ENCODE data around the gene PCGF1. TPM values are rescaled to one million over a fixed set of nuclear protein-coding genes. Genes with fewer than 3 reads are reported as not detected.

Gene PCGF1
- total and polyA plus RNA-seq, 2 of the 8 experiments (the other 6 are each of a cell fraction or from before 2014, with no cell fraction given) = 10.0 to 23.7 TPM

GRCh38 chr2:74458938-74459363 is 48.5 kb downstream of the PCGF1 start:
- Histone ChIP-seq H3K9ac (replicated peaks in 1 of 4; ENCODE audit: extremely low read depth in 1 of 4, low read depth in 3 of 4, low read length in 3 of 4) (peak overlapping the region; percentile 81 to 98 (median 92)), H3K27ac (ENCODE audit: low read depth, low read length) (peak overlapping the region; percentile 73; the same call in 1 of the 2 replicates), H2BK12ac (ENCODE audit: low read depth, low read length) (peak overlapping the region; percentile 82; the same call in 1 of the 2 replicates), H2BK20ac (ENCODE audit: low read length) (no peak overlapping the region), H3K18ac (ENCODE audit: extremely low read depth, low read length) (no peak overlapping the region), H3K4me1 (replicated peaks in 1 of 4; ENCODE audit: control insufficient read depth in 3 of 4, insufficient read depth in 4 of 4, low read length in 3 of 4) (peaks cover 0 to 10% (median 2%) of the 10 kb centered on the region in 4 experiments; a peak in 5 of 7 replicates), H3K9me3 (ENCODE audit: insufficient read depth in 2 of 2, low read depth in 1 of 2, low read length in 1 of 2) (no peaks in the 10 kb centered on the region), H2AFZ (ENCODE audit: low read length) (no peak overlapping the region), H3K14ac (ENCODE audit: insufficient read length) (no peak overlapping the region), H3K36me3 (ENCODE audit: control insufficient read depth in 2 of 4, insufficient read depth in 4 of 4, low read length in 3 of 4) (peaks cover 0 to 12% (median 2%) of the 10 kb centered on the region in 4 experiments; a peak in 4 of 8 replicates), H4K5ac (ENCODE audit: insufficient read length, low read depth, low read length) (no peak overlapping the region), H3K4me2 (ENCODE audit: insufficient read depth in 1 of 2, low read depth in 2 of 2, low read length in 2 of 2) (peak overlapping the region; percentile 86 to 91), H3K23ac (ENCODE audit: insufficient read length) (no peak overlapping the region), H4K91ac (replicated peaks; ENCODE audit: insufficient read length, low read length) (peak overlapping the region; percentile 93), H2BK5ac (ENCODE audit: low read depth, low read length) (no peak overlapping the region), H3K4me3 (ENCODE audit: extremely low read depth in 1 of 4, insufficient read depth in 2 of 4, low read depth in 3 of 4, low read length in 4 of 4) (peak overlapping the region; percentile 79 to 99 (median 98)), H2BK120ac (replicated peaks; ENCODE audit: low read depth, low read length) (no peak overlapping the region), H3K56ac (replicated peaks; ENCODE audit: insufficient read length, low read depth, low read length) (no peak overlapping the region), H2BK15ac (ENCODE audit: low read length) (0 out of 2 replicates have a peak overlapping the region, but pooled peaks have one; percentile 5), H3K27me3 (replicated peaks in 1 of 4; ENCODE audit: control insufficient read depth in 3 of 4, extremely low read depth in 1 of 4, insufficient read depth in 3 of 4, low read length in 3 of 4) (no peaks in the 10 kb centered on the region), H3K4ac (replicated peaks; ENCODE audit: insufficient read length, low read depth, low read length) (no peak overlapping the region), H4K20me1 (replicated peaks in 1 of 2; ENCODE audit: control insufficient read depth in 1 of 2, insufficient read depth in 2 of 2, low read length in 2 of 2) (no peaks in the 10 kb centered on the region), H2AK5ac (ENCODE audit: low read depth, low read length) (0 out of 2 replicates have a peak overlapping the region, but pooled peaks have one; percentile 1), H3K23me2 (ENCODE audit: low read depth, low read length) (peaks cover 16% of the 10 kb centered on the region; the same call in 1 of the 2 replicates), H3K79me1 (ENCODE audit: low read depth, low read length) (no peaks in the 10 kb centered on the region; the same call in 1 of the 2 replicates), H4K8ac (ENCODE audit: extremely low read depth, insufficient read depth, low read length) (no peak overlapping the region), H3K79me2 (ENCODE audit: control insufficient read depth in 1 of 2, insufficient read depth in 2 of 2, low read length in 2 of 2) (peaks cover 0 to 9% of the 10 kb centered on the region in 2 experiments; a peak in 1 of 4 replicates)
- DNase-seq (ENCODE audit: low read depth in 1 of 2, low spot score in 2 of 2) (no peak), FAIRE-seq (no peak)
- CTCF ChIA-PET (ENCODE audit: partially characterized antibody) = interaction anchor here (1.3 to 10.5 kb wide), 6 partner anchors 15 to 129 kb away, joined by 4 to 86 read pairs (median 18); partner anchors contain the start of genes CCDC142, MRPL53 and TTC31
- WGBS, 2 experiments (ENCODE audit: extremely low coverage in 1 of 2, insufficient coverage in 1 of 2, insufficient read length in 1 of 2, insufficient replicate concordance in 2 of 2, low coverage in 1 of 2, low lambda C conversion rate in 2 of 2, missing lambda C conversion rate in 1 of 2) = 21% methylated on average over 10 of the region's 10 CpGs; no CpG with 5 or more reads in 1 of the 2 experiments
- TF ChIP-seq SUZ12 (IDR thresholded peaks at IDR 0.05; ENCODE audit: low read length) (no peak), SIX5 (IDR thresholded peaks at IDR 0.05; ENCODE audit: low read depth, low read length) (no peak), BACH1 (IDR thresholded peaks at IDR 0.05; ENCODE audit: low read length) (no peak), SRF (IDR thresholded peaks at IDR 0.05; ENCODE audit: low read depth, low read length) (no peak), SP4 (IDR thresholded peaks at IDR 0.05; ENCODE audit: low read length) (no peak), POLR2AphosphoS5 (IDR thresholded peaks at IDR 0.05; ENCODE audit: low read depth, low read length) (no peak), JUND (IDR thresholded peaks at IDR 0.05; ENCODE audit: low read length) (no peak), BRCA1 (IDR thresholded peaks at IDR 0.05; ENCODE audit: low read depth, low read length) (no peak), SP1 (IDR thresholded peaks at IDR 0.05; ENCODE audit: low read depth, low read length) (no peak), TBP (IDR thresholded peaks at IDR 0.05; ENCODE audit: low read depth, low read length) (no peak)
- POLR2A ChIA-PET (ENCODE audit: partially characterized antibody) = interaction anchor here (0.6 to 10.5 kb wide), 18 partner anchors 8 to 376 kb away, joined by 3 to 89 read pairs (median 4); partner anchors contain the start of genes C2orf81, CCDC142, MRPL53 and PCGF1
